Cardiac muscle cell (in vitro differentiated cells and primary cell): ENCODE measurements around the gene HLA-G. TPM values are rescaled to one million over a fixed set of nuclear protein-coding genes. Genes with fewer than 3 reads are reported as not detected.

Experiments
- DNase-seq, 2 donors: peaks; one replicate each; pipeline versions ENCODE4 v3.0.0 to v3.0.0-alpha.2; 2010 to 2017; ENCODE audit warnings: low read depth in 1 of 2, low spot score in 1 of 2
- H3K27ac ChIP-seq: fragments of 200-600 bp; sonication (generic); 2 replicates; pipeline ENCODE4 v1.5.1; 2016
- H3K27me3 ChIP-seq: fragments of 200-600 bp; sonication (generic); 2 replicates; pipeline ENCODE4 v1.6.0; 2016; ENCODE audit warnings: control low read depth
- H3K36me3 ChIP-seq: fragments of 200-600 bp; sonication (generic); 2 replicates; pipeline ENCODE4 v1.5.1; 2016; ENCODE audit warnings: control low read depth
- H3K4me1 ChIP-seq: fragments of 200-600 bp; sonication (generic); 2 replicates; pipeline ENCODE4 v1.8.1; 2017; ENCODE audit warnings: low read depth, mild to moderate bottlenecking, mixed run types
- H3K4me3 ChIP-seq: fragments of 200-600 bp; sonication (generic); 2 replicates; pipeline ENCODE4 v1.5.1; 2016; ENCODE audit warnings: mild to moderate bottlenecking
- H3K9me3 ChIP-seq: fragments of 200-600 bp; sonication (generic); 2 replicates; pipeline ENCODE4 v1.5.1; 2017; ENCODE audit warnings: low read depth, mild to moderate bottlenecking, control low read depth
- polyA plus RNA-seq: library from polyadenylated mRNA; unstranded; fragments of >200 nt; fragmentation: Nextera tagmentation; extraction: Ambion mirVana; gene quantifications from 2 replicates; pipeline ENCODE4 v1.2.1, GENCODE V29; 2016
- total RNA-seq: library from RNA; depleted of rRNA; stranded (reverse); fragments of >200 nt; gene quantifications from 2 replicates; pipeline ENCODE4 v1.2.3, GENCODE V29; 2016
- TF ChIP-seq, protein P1 (sequence below): IDR thresholded peaks from 2 replicates; pipeline ENCODE4 v1.5.1; 2012; ENCODE audit warnings: low read depth, mild to moderate bottlenecking, low read length

HLA-G gene
- total and polyA plus RNA-seq, 2 experiments from 2014 or later, result 0.12 TPM; not detected in 1

DNA sequence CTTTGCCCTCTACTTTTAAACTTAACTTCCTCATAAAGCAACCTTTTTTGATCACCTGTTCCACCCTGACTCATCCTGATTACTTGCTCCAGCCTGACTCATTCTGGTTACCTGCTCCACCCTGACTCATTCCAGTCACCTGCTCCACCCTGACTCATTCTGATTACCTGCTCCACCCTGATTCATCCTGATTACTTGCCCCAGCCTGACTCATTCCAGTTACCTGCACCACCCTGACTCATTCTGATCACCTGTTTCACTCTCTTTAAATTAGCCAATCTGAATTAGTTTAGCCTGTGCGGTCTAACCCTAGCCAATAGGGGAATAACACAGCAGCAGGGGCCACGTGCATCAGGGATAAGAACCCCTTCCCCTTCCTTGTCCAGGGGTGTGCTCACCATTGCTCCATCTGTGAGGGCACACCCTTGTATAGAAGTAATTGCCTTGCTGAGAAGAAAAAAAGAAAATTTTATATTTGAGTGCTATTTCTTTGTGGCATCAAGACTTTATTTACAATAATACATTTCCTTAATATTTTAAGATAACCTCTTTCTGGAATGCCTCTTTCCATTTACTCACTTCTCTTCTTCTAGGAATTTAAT lies 17.9 kb downstream of the HLA-G start:
- no peaks in the 10 kb centered on the region for H3K9me3 ChIP-seq
- H3K27ac ChIP-seq, result no peak overlapping the region
- H3K4me3 ChIP-seq, result no peak overlapping the region
- H3K4me1 ChIP-seq, result no peaks in the 10 kb centered on the region
- TF ChIP-seq, protein P1, sequence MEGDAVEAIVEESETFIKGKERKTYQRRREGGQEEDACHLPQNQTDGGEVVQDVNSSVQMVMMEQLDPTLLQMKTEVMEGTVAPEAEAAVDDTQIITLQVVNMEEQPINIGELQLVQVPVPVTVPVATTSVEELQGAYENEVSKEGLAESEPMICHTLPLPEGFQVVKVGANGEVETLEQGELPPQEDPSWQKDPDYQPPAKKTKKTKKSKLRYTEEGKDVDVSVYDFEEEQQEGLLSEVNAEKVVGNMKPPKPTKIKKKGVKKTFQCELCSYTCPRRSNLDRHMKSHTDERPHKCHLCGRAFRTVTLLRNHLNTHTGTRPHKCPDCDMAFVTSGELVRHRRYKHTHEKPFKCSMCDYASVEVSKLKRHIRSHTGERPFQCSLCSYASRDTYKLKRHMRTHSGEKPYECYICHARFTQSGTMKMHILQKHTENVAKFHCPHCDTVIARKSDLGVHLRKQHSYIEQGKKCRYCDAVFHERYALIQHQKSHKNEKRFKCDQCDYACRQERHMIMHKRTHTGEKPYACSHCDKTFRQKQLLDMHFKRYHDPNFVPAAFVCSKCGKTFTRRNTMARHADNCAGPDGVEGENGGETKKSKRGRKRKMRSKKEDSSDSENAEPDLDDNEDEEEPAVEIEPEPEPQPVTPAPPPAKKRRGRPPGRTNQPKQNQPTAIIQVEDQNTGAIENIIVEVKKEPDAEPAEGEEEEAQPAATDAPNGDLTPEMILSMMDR, result no peak
- no peaks in the 10 kb centered on the region for H3K36me3 ChIP-seq
- H3K27me3 ChIP-seq, result peaks cover 55% of the 10 kb centered on the region
- DNase-seq, result no peak

DNA sequence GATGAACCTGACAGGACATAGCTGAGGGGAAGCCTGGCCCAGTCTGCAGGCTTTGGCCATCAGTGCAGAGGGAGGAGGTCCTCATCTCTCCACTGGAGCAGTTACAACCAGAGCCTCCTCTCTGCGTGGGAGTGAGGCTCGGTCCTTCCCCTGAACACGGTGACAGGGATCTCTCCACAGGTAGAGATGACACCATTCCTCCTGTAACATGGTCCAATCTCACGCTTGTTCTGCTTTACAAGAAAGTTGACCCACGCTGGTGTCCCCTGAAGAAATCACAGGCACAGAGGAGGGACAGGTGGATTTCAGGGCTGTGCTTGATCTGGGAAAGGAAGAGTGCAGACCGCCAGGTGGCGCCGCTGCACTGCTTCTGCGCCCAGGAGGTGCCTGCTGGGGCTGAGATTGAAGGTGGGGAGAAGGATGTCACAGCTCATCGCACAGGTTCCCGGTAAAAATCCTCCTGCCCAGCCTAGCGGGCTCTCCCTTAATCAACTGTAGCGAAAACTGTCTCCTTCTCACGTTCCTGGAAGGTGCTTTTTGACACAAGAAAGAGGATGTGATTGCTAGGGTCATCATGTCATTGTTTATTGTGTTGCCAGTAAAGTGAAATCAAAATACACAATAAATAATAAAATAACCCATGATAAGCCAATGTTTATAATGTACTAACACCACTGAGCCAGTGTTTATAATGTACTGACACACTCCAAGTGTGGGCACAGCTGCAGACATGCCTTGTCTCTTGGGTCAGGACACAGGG lies 20.4 kb downstream of the HLA-G start:
- no peaks in the 10 kb centered on the region for H3K36me3 ChIP-seq
- H3K27me3 ChIP-seq, result peaks cover 65% of the 10 kb centered on the region
- DNase-seq, result peak; percentile 70 to 75
- H3K9me3 ChIP-seq, result no peaks in the 10 kb centered on the region
- H3K4me1 ChIP-seq, result no peaks in the 10 kb centered on the region
- H3K4me3 ChIP-seq, result no peak overlapping the region
- H3K27ac ChIP-seq, result no peak overlapping the region
- TF ChIP-seq, protein P1, result peak; percentile 93

DNA sequence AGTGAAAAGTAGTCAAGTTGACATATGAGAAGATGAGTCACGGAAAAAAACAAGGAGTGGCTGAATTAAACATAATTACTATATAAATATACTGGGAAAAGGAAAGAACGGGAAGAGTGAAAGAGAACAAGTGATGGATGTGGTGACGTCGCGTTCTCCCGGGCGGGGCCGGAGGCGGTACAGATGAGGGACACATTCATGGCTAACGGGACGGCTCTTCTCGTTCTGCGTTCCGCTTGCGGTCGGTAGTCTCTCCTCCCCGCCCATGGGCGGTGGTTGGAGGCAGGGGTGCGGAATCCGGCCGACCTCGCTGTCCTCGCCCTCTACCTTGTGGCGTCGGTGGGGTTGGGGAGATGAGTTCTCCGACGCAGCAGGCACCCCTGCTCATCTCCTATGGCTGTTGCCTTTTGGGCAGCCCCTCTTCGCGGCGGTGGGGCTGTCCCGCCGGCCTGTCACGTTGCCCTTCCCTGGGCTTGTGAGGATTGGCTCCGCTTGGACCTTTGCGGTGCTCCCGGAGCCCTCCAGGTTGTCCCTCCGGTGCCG lies 22.5 kb downstream of the HLA-G start:
- no peaks in the 10 kb centered on the region for H3K4me1 ChIP-seq
- H3K27me3 ChIP-seq, result peaks cover 70% of the 10 kb centered on the region
- no peaks in the 10 kb centered on the region for H3K9me3 ChIP-seq
- TF ChIP-seq, protein P1, result no peak
- H3K36me3 ChIP-seq, result no peaks in the 10 kb centered on the region
- H3K4me3 ChIP-seq, result no peak overlapping the region
- DNase-seq, result no peak
- no peak overlapping the region for H3K27ac ChIP-seq

DNA sequence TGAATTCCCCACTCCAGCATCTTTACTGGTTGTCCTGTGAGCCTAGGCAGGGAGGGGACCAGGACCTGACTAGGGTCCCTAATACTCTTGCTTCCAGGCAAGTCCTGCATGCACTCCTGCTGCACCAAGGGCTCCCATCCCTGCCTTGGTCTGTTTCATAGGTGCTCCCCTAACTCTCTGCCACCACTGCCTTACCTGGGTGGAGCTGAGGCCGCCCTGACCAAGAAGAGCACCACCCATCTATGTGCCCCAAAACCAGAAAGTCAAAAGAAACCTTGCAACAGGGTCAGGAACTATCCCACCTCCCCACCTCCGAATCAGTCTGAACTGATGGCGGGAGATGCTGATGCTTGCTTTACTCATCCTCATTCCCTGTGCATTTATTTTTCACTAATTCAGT lies 23.6 kb downstream of the HLA-G start:
- Histone ChIP-seq H3K4me1 (no peaks in the 10 kb centered on the region), H3K9me3 (no peaks in the 10 kb centered on the region), H3K36me3 (no peaks in the 10 kb centered on the region), H3K27ac (no peak overlapping the region), H3K27me3 (peaks cover 71% of the 10 kb centered on the region), H3K4me3 (no peak overlapping the region)
- no peak for DNase-seq
- TF ChIP-seq, protein P1, result no peak

DNA sequence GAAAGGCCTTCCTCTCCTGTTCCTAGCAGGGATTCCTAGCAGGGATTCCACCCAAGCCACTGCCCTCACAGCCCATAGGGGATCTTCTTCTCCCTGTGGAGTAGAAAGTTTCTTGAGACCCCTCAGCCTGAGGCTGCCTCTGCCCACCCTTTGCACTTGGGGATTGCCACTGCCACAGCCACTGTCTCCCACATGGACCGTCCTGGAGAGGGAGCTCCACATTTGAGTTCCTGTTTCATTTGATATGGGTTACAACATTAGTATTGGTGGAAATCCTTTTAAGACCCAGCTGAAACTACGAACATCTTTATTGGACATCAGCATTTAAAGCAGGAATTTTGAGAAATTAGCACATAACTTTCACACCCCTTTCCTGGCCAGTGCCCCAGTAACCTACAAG lies 25.6 kb downstream of the HLA-G start:
- no peak overlapping the region for H3K27ac ChIP-seq
- H3K4me3 ChIP-seq, result no peak overlapping the region
- no peak for DNase-seq
- no peaks in the 10 kb centered on the region for H3K4me1 ChIP-seq
- no peaks in the 10 kb centered on the region for H3K36me3 ChIP-seq
- H3K27me3 ChIP-seq, result peaks cover 57% of the 10 kb centered on the region
- TF ChIP-seq, protein P1, result no peak
- no peaks in the 10 kb centered on the region for H3K9me3 ChIP-seq
